ENCODE data around the gene CHRDL2.
"Not testable (repeated sequence)": the region's sequence is repeated elsewhere in the genome, so short reads cannot be mapped to it uniquely, and the experiment has no call there.

Gene CHRDL2

DNA sequence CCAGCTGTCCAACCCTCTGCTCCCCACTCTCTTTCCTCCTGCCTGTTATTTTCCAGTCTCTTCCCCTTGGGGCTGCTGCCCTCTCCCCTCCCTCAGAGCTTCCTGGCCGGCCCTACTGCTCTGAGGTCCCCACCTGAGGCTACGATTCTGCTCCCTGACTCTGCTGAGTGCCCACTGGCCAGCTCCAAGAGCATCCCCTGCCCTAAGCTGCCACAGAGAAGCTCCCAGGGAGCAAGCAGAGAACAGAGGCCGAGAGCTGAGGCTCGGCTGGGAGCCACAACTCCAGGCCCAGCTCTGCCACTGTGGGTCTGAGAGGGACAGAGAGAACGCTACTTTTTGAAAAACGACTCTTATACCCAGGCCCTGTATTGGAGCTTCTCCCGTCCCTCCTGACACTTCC is 61.1 kb downstream of the CHRDL2 start:
- DNase-seq (ENCODE audit: low read depth), result no peak

DNA sequence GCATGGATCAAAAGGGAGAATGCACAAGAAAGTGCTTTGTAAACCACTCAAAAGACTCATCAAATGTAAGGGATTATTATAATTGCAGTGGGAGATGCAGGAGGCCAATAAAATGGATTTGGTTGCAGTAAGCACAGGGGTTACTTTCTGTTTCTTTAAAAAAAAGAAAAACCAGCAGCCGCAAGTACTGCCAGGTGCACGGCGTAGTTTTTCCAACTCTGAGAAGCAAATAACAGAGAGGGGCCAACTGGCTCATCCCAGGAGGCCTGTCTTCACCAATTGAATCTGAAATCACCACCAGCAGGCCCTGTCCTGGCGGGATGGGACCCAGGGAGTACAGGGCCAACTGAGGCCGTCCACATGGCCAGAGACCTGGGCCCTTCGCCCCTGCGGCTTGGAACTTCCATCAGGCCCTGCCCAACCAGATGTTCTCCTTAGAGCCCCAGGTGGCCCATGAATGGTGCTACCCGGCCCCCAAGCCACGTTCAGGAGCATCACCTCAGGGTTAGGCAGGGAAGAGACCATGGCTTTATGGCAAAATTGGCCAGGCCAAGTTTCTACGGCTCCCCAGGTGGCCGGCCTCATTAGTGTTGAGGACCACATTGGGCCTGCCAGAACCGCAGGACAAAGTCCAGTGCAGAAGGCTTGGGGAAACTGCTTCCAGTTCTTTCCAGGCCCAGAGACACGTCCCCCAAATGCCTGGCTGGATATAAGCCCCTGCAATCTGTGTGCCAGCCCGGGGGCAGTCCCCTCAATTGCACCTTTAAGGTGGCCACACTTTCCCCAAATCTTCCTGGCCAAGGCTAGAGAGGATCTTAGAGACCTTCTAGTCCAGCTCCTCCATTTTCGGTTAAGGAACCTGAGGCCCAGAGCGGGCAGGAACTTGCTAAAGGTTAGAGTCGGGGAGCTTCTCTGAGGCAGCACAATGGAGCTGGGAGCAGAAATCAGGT is 61.7 kb downstream of the CHRDL2 start:
- no peak for DNase-seq (ENCODE audit: low read depth)

DNA sequence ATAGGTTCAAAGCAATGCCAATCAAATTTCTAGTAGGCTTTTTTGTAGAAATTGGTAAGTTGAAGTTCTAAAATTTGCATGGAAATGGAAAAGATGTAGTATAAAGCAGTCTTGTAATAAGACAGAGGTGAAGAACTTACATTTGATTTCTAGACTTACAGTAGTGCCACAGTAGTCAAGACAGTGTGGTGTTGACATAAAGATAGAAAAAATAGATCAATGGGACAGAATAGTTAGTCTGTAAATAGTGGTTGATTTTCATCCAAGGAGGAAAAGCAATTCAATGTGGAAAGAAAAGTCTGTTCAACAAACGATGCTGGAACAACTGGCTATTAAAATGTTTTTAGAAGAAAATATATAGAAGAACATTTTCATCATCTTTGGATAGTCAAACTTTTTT is 67.9 kb downstream of the CHRDL2 start:
- DNase-seq (ENCODE audit: low read depth), result no peak

DNA sequence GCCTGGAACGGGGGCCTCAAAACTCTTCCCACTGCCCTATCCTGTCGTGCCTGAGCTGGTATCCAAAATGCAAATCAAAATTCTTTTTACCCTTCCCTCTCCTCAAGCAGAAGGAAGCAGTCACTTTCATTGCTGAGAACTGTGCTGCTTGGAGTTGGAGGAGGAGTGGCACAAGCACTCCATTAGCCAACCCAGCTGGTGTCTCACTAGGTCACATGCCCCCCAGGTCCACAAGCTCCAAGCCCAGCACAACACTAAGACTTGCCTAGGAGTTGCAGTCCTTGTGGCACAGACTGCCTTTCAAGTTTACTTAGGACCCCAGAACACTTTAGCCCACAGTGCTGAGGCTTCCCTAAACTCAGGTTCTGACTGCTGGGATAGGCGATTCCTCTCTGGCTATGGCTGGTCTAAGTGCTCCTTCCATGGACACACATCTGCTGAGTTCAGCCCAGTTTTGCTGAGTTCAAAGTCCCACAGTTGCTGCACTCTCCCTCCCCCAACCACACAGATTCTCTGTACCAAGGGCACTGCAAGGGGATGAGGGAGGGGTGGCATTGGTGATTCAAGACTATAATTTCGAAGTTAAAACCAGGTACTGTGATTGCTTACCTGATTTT is 68.6 kb downstream of the CHRDL2 start:
- DNase-seq (ENCODE audit: low read depth), result no peak

DNA sequence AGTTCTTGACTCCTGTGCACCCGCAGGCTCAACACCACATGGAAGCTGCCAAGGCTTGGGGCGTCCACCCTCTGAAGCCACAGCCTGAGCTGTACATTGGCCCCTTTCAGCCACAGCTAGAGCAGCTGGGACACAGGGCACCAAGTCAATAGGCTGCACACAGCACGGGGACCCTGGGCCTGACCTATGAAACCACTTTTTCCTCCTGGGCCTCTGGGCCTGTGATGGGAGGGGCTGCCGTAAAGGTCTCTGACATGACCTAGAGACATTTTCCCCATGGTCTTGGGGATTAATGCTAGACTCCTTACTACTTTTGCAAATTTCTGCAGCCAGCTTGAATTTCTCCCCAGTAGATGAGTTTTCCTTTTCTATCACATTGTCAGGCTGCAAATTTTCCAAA is 72.1 kb downstream of the CHRDL2 start:
- not testable (repeated sequence) for DNase-seq (ENCODE audit: low read depth)

DNA sequence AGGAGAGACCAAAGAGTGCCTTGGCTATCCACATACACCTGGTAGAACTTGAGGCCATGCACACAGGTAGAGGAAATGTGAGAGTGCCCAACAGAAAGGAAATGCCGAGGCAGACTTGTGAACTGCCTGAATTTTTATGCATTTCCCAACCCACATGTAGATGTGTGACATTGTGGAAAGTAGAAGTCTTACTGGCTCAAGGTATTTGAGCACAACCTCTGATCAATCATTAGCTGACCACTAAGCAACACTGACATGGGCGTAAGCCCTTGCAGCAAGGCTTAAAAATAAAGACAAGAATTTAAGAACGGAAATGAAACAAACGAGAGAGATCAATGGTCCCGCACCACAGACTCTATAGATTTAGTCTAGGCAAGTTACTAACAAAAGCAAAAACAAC is 76.2 kb downstream of the CHRDL2 start:
- DNase-seq (ENCODE audit: low read depth), result no peak

DNA sequence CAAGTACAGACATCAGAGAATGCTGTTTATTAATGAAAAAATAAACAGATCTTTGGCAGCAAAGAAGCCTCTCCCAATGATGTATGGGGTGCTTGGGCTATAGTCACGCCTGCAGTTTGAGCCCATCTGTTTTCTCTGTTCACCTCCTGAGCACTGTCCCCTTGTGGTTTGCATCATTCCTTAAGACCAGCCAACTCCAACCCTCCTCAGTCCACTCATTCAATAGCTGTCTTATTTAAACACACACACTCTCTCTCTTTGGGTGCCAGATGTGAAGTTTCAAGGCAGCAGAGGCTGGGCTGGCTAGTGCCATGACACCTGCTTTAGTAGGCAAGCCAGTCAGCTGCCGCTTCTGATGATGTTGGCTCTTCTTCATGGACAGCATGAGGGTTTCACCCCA is 80.7 kb downstream of the CHRDL2 start:
- peak; percentile 49 for DNase-seq (ENCODE audit: low read depth)

DNA sequence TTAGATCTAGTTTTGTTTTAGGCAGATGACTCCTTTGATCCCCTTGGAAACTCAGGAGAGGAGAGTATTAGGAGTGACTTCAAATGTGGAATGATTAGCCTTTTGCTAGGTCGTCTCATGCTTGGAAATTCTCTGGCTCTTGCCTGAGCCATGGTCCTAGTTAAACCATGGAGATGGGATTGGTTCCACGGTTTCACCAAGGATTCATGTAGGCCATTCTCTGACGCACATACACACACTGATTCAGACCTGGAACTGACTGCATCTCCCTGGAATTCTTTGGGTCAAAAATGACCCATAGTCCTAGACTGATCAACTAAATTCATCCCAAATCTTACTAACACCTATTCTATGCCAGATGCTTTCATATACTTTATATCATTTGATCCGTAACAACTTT is 82.3 kb downstream of the CHRDL2 start:
- DNase-seq (ENCODE audit: low read depth), result no peak

DNA sequence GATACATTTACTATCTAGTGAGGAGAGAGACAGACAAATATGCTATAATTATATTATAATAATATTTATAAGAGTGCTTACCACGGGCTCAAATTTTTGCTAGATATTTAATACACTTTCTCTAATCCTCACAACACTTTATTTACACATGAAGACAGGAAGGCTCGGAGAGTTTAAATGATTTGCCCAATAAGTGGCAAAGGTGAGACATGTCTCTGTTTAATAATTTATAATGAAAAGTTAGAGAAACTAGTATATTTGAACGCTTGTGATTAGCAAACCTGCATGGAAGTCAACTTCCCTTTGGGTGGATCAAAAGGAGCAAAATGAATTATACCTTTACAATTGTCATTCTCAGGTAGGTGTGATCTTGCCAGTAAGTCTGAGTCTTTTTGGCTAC is 83.4 kb downstream of the CHRDL2 start:
- no peak for DNase-seq (ENCODE audit: low read depth)

DNA sequence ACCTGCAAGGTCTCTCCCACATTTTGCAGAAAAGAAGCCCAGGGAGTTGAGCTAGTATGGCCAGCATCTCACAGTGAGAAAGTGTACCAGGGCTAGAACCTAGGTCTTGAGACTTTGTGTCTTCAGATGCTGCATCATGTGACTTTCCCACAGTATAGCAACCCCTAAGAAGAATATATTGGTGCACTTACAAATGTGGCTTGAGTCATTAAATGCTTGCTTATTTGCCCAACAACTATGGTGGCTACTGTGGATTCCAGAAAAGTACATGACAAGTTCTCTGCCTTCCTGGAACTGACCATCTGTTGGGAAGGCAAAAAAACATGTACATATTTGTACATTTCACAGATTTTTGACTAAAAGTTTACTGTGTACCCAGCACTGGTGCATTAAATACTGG is 83.8 kb downstream of the CHRDL2 start:
- no peak for DNase-seq (ENCODE audit: low read depth)

DNA sequence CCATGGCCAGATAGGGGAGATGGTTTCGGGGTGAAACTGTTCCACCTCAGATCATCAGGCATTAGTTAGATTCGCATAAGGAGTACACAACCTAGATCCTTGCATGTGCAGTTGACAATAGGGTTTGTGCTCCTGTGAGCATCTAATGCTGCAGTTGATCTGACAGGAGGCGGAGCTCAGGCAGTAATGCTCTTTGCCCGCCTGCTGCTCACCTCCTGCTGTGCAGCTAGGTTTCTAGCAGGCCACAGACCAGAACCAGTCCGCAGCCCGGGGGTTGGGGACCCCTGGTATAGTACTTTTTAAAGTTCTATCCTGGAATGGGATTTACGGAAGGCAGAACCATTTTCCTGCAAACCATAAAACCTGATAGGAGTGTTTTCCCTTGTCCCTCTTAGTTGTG is 84.3 kb downstream of the CHRDL2 start:
- no peak for DNase-seq (ENCODE audit: low read depth)

Data from GM04504 (cell line).